Measurements from ENCODE around the gene CYP4F12. TPM values are rescaled to one million over a fixed set of nuclear protein-coding genes. Genes with fewer than 3 reads are reported as not detected.

Gene CYP4F12
- total RNA-seq, 2 experiments from 2014 or later: 0.75 to 1.0 TPM

DNA sequence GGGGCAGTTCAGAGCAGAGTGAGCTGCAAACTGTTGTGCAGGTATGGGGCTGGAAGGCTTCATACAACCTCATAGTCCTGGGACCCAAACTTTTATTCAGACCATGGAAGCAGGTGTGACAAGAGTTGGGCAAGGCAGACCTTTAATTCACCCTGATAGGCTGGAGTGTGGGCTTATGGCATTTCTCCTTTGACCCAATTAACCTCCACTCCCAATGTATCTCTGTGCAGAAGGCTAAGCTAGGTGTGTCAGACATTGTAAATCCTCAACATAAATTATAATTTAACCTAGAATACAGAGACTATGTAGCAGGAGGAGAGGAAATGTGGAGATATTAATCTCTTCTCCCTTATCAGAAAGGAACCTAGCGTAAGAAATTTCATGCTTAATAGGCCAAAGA, 42.8 kb downstream of the CYP4F12 start:
- TF ChIP-seq, protein P1, sequence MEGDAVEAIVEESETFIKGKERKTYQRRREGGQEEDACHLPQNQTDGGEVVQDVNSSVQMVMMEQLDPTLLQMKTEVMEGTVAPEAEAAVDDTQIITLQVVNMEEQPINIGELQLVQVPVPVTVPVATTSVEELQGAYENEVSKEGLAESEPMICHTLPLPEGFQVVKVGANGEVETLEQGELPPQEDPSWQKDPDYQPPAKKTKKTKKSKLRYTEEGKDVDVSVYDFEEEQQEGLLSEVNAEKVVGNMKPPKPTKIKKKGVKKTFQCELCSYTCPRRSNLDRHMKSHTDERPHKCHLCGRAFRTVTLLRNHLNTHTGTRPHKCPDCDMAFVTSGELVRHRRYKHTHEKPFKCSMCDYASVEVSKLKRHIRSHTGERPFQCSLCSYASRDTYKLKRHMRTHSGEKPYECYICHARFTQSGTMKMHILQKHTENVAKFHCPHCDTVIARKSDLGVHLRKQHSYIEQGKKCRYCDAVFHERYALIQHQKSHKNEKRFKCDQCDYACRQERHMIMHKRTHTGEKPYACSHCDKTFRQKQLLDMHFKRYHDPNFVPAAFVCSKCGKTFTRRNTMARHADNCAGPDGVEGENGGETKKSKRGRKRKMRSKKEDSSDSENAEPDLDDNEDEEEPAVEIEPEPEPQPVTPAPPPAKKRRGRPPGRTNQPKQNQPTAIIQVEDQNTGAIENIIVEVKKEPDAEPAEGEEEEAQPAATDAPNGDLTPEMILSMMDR (IDR thresholded peaks at IDR 0.05): no peak
- DNase-seq: no peak
- Mint-ChIP-seq H3K27me3 (peaks cover 50% of the 10 kb centered on the region), H3K36me3 (ENCODE audit: low read depth) (no peaks in the 10 kb centered on the region), H3K27ac (no peak overlapping the region), H3K9me3 (no peaks in the 10 kb centered on the region), H3K4me1 (ENCODE audit: low read depth) (no peaks in the 10 kb centered on the region), H3K4me3 (no peak overlapping the region)
- Histone ChIP-seq H3K27ac (ENCODE audit: low read depth in 1 of 2, low read length in 2 of 2) (no peak overlapping the region), H3K36me3 (ENCODE audit: insufficient read depth, low read length) (no peaks in the 10 kb centered on the region), H3K4me1 (ENCODE audit: insufficient read depth, low read length) (no peaks in the 10 kb centered on the region), H3K27me3 (ENCODE audit: control insufficient read depth in 1 of 2, insufficient read depth in 2 of 2, low read length in 2 of 2) (peaks cover 18 to 19% of the 10 kb centered on the region in 2 experiments), H3K4me3 (ENCODE audit: low read length) (no peak overlapping the region), H3K9me3 (ENCODE audit: control insufficient read depth in 1 of 2, insufficient read depth in 1 of 2, low read length in 2 of 2) (no peaks in the 10 kb centered on the region)
- CTCF ChIA-PET: no interaction called here
- no peak for ATAC-seq (ENCODE audit: poor library complexity)
- POLR2A ChIA-PET: no interaction called here
- intact Hi-C loops (cut with DNase I, micrococcal nuclease): no loop called here

DNA sequence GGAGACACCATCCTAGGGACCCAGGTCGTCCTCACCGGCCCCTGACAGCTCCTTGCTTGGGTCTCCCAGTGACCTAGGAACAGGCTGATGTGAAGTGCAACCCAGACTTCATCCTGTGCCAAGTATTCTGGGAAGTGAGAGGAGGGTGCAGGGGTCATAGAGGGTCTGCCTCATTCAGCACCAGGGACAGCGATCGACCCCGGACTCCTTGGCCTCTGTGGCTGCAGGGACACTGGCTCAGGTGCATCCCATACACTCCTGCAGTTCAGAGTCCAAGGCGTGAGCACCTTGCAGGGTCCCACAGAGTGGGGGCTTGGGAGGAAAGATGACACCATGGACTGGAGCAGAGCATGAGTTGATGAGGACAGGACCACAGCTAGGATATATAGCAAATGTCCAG, 44.9 kb downstream of the CYP4F12 start:
- Mint-ChIP-seq H3K27me3 (peaks cover 72% of the 10 kb centered on the region), H3K9me3 (no peaks in the 10 kb centered on the region), H3K36me3 (ENCODE audit: low read depth) (no peaks in the 10 kb centered on the region), H3K4me3 (no peak overlapping the region), H3K27ac (no peak overlapping the region), H3K4me1 (ENCODE audit: low read depth) (no peaks in the 10 kb centered on the region)
- TF ChIP-seq, protein P1 (IDR thresholded peaks at IDR 0.05): no peak
- peaks cover 0 to under 1% of the 10 kb centered on the region in 2 experiments for H3K9me3 ChIP-seq (ENCODE audit: control insufficient read depth in 1 of 2, insufficient read depth in 1 of 2, low read length in 2 of 2)
- peaks cover 19 to 25% of the 10 kb centered on the region in 2 experiments for H3K27me3 ChIP-seq (ENCODE audit: control insufficient read depth in 1 of 2, insufficient read depth in 2 of 2, low read length in 2 of 2)
- no peak overlapping the region for H3K27ac ChIP-seq (ENCODE audit: low read depth in 1 of 2, low read length in 2 of 2)
- POLR2A ChIA-PET: no interaction called here
- CTCF ChIA-PET: no interaction called here
- peaks cover under 1% of the 10 kb centered on the region for H3K4me1 ChIP-seq (ENCODE audit: insufficient read depth, low read length)
- H3K36me3 ChIP-seq (ENCODE audit: insufficient read depth, low read length): no peaks in the 10 kb centered on the region
- intact Hi-C loops (cut with DNase I, micrococcal nuclease): no loop called here
- ATAC-seq (ENCODE audit: poor library complexity) (no peak), DNase-seq (no peak)
- H3K4me3 ChIP-seq (ENCODE audit: low read length): no peak overlapping the region

DNA sequence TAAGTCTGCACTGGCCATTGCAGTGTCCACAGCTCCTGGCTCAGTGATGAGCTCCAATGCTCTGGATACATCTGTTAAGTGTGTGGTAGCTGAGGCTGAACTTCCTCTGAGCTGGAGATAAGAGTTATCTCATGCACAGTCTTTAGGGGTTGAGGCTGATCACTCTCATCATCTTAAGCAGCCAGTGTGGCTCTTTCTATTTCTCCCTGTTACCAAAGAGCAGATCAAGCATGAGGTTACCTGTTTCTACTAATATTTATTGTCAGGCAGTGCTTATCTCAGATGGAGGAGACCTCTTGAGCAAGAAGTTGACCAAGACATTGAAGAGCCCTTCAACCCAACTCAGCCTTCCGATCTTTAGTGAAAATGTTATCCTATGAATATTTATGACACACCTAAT, 48.4 kb downstream of the CYP4F12 start:
- Histone ChIP-seq H3K9me3 (ENCODE audit: control insufficient read depth in 1 of 2, insufficient read depth in 1 of 2, low read length in 2 of 2) (peaks cover 0 to 6% of the 10 kb centered on the region in 2 experiments), H3K4me3 (ENCODE audit: low read length) (no peak overlapping the region), H3K4me1 (ENCODE audit: insufficient read depth, low read length) (peaks cover 3% of the 10 kb centered on the region), H3K36me3 (ENCODE audit: insufficient read depth, low read length) (no peaks in the 10 kb centered on the region), H3K27ac (ENCODE audit: low read depth in 1 of 2, low read length in 2 of 2) (no peak overlapping the region), H3K27me3 (ENCODE audit: control insufficient read depth in 1 of 2, insufficient read depth in 2 of 2, low read length in 2 of 2) (peaks cover 30 to 47% of the 10 kb centered on the region in 2 experiments)
- Mint-ChIP-seq H3K36me3 (ENCODE audit: low read depth) (no peaks in the 10 kb centered on the region), H3K4me3 (no peak overlapping the region), H3K27ac (no peak overlapping the region), H3K4me1 (ENCODE audit: low read depth) (no peaks in the 10 kb centered on the region), H3K27me3 (peaks cover 85% of the 10 kb centered on the region), H3K9me3 (no peaks in the 10 kb centered on the region)
- DNase-seq: no peak
- POLR2A ChIA-PET: no interaction called here
- intact Hi-C loops (cut with DNase I, micrococcal nuclease): no loop called here
- CTCF ChIA-PET: no interaction called here
- TF ChIP-seq, protein P1 (IDR thresholded peaks at IDR 0.05): no peak
- ATAC-seq (ENCODE audit: poor library complexity): no peak

All from CD4-positive, alpha-beta T cell (primary cell).